Measurements from ENCODE around the gene MAST4.

The MAST4 gene

GRCh38 chr5:66718374-66719002, 122.3 kb downstream of the MAST4 start:
- DNase-seq (ENCODE audit: low read depth), result no peak
- TF ChIP-seq CTCF (IDR thresholded peaks at IDR 0.05; ENCODE audit: insufficient read depth, low read depth, low read length, missing control alignments), result no peak
- no peak overlapping the region for H3K4me3 ChIP-seq (ENCODE audit: low read length)

- no peak for TF ChIP-seq CTCF (IDR thresholded peaks at IDR 0.05; ENCODE audit: insufficient read depth, low read depth, low read length, missing control alignments)
- no peak overlapping the region for H3K4me3 ChIP-seq (ENCODE audit: low read length)
- DNase-seq (ENCODE audit: low read depth), result no peak
Measured at GRCh38 chr5:66720780-66721179, 124.6 kb downstream of the MAST4 start.

- TF ChIP-seq CTCF (IDR thresholded peaks at IDR 0.05; ENCODE audit: insufficient read depth, low read depth, low read length, missing control alignments), result no peak
- peak; percentile 3 for DNase-seq (ENCODE audit: low read depth)
- no peak overlapping the region for H3K4me3 ChIP-seq (ENCODE audit: low read length)
Measured at GRCh38 chr5:66722686-66723085, 126.5 kb downstream of the MAST4 start.

GRCh38 chr5:66724349-66725139, 128.4 kb downstream of the MAST4 start:
- H3K4me3 ChIP-seq (ENCODE audit: low read length), result no peak overlapping the region
- no peak for DNase-seq (ENCODE audit: low read depth)
- TF ChIP-seq CTCF (IDR thresholded peaks at IDR 0.05; ENCODE audit: insufficient read depth, low read depth, low read length, missing control alignments), result peak; percentile 13

- H3K4me3 ChIP-seq (ENCODE audit: low read length), result no peak overlapping the region
- no peak for TF ChIP-seq CTCF (IDR thresholded peaks at IDR 0.05; ENCODE audit: insufficient read depth, low read depth, low read length, missing control alignments)
- no peak for DNase-seq (ENCODE audit: low read depth)
Measured at GRCh38 chr5:66727630-66728029, 131.4 kb downstream of the MAST4 start.

- no peak overlapping the region for H3K4me3 ChIP-seq (ENCODE audit: low read length)
- no peak for DNase-seq (ENCODE audit: low read depth)
- TF ChIP-seq CTCF (IDR thresholded peaks at IDR 0.05; ENCODE audit: insufficient read depth, low read depth, low read length, missing control alignments), result no peak
Measured at GRCh38 chr5:66728049-66728448, 131.9 kb downstream of the MAST4 start.

Measured in epithelial cell of esophagus (primary cell).